GM18870 (cell line): ENCODE data around the gene IDI2.
"Not testable (repeated sequence)": the region's sequence is repeated elsewhere in the genome, so short reads cannot be mapped to it uniquely, and the experiment has no call there.

ENCODE experiments used
- ATAC-seq: cut with Tn5 transposase; IDR thresholded peaks from one replicate; pipeline ENCODE4 v1.9.1; 2021; ENCODE audit warnings: moderate library complexity; ENCODE audit not compliant: unreplicated experiment

The IDI2 gene

DNA sequence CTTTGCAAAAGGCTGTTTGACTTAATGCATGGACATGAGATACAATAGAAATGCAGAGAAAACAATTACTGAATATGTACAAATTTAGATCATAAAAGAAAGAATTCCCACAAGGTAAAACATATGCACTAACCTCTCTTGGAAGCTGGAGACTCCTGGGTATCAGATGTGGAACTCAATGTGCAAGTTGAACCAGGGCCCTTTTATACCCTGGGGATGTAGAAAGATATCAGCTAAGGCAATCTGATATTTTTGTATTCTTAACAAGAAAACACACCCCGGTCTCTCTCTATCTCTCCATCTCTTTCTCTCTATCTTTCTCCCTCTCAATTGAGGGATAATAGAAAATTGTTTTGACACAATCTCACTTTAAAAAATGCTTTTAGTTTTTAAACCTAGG lies at the start of gene IDI2:
IDI2 (minus strand) TSS at position 177 of the 400 bp plus-strand sequence. CDS start 1,136 bp downstream, outside the sequence.
- no peak for ATAC-seq

GRCh38 chr10:1074748-1075308 lies 49.2 kb upstream of the IDI2 start:
- no peak for ATAC-seq

GRCh38 chr10:1074052-1074747 lies 48.5 kb upstream of the IDI2 start:
- no peak for ATAC-seq

- ATAC-seq: no peak
These were observed 45.3 kb upstream of the IDI2 start for GRCh38 chr10:1070919-1071318.

DNA sequence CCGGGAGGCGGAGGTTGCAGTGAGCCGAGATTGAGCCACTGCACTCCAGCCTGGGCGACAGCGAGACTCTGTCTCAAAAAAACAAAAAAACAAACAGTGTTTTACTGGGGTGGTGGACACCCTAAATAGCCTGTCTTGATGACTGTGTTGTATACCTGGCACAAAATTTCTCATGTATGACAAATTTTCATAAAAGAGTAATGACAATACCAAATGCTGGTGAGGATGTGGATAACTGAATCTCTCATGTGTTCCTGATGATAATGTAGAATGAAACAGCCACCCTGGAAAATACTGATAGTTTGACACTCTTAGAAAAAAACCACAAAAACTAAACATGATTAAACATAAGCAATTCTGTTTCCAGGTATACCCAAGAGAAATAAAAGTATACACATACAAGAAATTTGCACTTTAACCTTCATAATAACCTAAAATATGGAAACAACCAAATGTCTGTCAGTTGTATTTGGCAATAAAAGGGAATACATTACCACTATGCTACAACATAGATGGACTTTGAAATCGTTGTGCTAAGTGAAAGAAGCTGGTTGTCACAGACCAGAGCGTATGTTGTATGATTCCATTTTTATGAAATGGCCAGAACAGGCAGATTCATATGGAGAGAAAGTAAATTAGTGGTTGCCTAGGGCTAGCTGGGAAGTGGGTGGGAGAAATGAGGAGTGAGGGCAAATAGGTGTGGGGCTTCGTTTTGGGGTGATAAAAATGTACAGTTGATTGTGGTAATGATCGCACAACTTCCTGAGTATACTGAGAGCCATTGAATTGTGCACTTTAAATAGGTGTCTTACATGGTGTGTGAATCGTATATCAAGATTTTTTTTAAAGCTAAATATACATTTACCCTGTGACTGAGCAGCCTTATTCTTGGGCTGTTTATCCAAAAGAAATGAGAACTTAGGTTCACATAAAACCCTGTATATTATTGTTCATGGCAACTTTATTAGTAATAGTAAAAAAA lies 43.0 kb upstream of the IDI2 start:
- no peak for ATAC-seq

DNA sequence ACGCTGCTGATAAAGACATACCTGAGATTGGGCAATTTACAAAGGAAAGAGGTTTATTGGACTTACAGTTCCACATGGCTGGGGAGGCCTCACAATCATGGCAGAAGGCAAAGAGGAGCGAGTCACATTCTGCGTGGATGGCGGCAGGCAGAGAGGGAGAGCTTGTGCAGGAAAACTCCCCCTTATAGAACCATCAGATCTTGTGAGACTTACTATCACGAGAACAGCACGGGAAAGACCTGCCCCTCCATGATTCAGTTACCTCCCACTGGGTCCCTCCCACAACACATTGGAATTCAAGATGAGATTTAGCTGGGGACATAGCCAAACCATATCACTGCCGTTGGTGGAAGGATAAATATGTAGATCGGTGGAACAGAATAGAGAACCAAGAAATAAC lies 41.1 kb upstream of the IDI2 start:
- not testable (repeated sequence) for ATAC-seq

DNA sequence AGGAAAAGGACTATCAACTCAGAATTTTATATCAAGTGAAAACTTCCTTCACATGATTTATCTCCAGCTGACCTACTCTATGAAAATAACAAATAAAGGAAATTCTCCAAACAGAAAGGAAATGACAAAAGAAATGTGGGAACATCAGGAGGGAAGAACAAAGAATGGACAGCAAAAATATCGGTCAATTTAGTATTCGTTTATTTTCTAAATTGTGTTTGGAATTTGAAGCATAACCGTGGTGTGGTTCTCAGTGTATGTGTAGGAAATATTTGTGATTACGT lies 39.2 kb upstream of the IDI2 start:
- no peak for ATAC-seq

DNA sequence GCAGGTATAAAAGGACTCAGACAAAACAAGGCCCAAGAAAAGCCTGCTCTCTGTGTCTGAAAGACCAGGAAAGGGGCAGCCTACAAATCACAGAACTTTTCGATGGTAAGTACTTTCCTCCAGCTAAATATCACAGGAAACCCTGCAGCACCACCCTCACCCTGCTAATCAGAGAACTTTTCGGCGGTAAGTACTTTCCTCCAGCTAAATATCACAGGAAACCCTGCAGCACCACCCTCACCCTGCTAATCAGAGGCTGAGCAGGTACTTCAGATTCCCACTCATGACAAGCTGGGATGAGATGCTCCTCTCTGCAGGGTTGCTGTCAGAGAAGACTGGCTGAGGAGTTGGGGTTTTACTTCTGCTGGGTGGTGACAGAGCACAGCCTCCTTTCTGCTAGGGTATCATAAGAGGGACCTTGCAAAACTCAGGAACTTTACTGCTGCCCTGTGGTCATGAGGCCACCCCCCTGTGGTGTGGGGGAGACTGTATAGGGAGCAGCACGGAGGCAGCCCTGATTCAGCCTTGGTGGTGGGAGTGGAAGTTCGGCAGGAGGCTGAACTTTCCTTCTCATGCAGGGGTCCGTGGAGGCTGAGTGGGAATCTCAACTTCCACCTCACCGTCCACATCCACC lies 37.7 kb upstream of the IDI2 start:
- no peak for ATAC-seq

GRCh38 chr10:1061930-1062774 lies 36.5 kb upstream of the IDI2 start:
- no peak for ATAC-seq

GRCh38 chr10:1059902-1060301 lies 34.2 kb upstream of the IDI2 start:
- no peak for ATAC-seq

DNA sequence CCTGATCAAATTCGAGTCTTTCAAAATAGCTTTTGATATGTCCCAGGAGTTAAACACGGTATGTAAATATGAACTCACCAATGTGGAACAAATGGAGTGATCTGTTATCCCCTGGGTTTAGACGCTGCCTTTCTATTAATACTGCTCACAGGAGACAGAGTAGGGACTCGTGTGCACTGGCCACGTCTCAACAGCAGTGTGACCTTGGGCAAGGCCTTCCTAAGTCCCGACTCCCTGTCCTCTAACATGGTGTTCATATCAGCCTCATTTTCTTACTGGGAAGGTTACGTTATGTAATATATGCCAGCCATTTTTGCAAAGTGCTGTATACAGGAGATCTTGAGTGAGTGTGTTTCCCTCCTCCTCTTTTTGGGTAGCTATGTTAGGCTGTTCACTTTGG lies 32.4 kb upstream of the IDI2 start:
- ATAC-seq: no peak

DNA sequence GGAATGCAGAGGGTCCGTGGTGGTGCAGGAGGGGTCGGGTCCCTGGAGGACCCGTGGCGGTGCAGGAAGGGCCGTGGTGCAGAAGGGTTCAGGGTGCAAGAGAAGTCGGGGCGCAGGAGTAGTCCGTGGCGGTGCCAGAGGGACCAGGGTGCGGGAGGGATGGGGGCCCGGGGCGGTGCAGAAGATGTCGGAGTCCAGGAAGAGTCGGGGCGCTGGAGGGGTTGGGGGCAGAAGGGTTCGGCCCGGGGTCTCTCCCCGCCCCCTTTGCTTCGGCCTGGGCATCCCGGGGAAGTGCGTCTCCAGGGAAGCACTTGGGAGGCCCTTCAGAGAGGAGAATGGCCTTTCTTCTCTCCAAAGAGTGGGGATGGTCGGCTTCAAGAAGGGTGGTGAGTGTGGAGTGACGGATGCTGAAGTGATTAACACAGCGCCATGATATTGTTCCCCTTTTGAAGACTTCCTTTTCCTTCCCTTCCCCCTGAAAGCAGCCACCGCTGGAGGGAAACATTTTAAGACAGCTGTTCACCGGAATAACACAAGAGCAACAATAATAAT lies 31.5 kb upstream of the IDI2 start:
- ATAC-seq: no peak

DNA sequence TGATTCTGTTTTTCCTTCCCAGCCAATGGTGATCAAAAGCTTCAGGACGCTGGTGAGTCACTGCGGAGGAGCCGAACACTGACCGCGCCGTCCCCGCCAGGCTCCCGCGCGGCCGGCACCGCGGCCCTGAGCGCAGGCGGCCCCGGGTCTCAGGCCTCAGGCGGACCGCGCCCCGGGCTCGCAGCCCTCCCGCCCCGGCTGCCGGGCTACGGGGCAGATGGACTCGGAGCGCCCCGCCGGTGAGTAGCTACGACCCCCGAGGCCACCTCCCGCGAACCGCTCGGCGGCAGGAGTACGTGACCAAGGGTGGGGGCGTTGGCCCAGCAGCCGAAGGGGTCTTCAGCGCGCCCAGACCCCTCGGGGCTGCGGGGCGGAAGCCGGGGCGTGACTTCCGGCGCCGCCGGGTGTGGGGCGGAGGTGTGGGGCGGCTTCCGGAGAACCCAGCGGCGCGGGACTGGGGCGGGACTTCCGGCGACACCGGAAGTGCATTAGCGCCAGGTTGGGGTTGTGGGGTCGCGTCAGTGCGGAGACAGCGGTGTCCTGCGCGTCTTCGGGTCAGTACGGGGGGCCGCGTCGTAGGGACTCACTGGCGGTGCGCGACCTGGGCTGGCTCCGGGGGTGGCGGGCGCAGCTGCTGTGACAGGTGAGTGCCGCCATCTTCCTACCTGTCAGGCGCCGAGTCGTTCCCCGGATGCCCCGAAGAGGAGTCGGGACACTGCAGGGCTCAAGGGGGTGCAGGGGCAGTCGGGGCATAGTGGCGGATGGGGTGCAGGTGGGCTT lies 30.9 kb upstream of the IDI2 start, which contains the start of gene WDR37:
WDR37 (plus strand) TSS at position 60 of the 780 bp plus-strand sequence. CDS start 15,771 bp downstream, outside the sequence.
- ATAC-seq: peak; percentile 56

DNA sequence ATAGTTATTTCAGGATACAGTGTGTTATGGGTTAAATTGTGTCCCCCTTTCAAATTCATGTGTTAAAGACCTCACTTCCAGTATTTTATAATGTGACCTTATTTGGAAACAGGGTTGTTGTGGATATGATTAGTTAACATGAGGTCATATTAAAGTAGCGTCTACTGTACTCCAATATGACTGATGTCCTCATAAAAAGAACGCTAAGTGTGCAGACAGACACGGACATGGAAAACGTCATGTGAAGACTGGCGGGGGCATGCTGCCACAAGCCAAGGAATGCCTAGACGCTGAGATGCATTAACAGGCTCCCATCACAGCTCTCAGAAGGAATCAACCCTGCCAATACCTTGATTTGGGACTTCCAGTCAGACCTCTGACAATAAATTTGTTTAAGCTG lies 29.0 kb upstream of the IDI2 start:
- ATAC-seq: no peak

DNA sequence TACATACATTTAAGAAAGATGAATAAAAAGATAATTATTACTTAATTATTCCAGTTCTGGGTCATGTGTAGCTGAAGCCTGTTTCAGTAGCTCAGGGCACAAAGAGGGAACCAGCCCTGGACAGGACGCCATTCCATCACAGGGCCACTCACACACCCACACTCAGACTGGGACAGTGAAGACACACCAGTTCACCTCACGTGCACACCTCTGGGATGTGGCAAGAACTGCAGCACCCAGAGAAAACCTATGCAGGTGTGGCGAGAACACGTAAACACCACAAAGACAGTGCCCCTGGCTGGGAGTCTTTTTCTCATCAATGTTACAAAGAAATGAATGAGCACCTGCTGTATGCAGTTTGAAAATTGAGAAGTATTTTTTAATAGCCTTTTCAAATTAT lies 24.9 kb upstream of the IDI2 start:
- no peak for ATAC-seq

GRCh38 chr10:1050145-1050544 lies 24.5 kb upstream of the IDI2 start:
- ATAC-seq: no peak

GRCh38 chr10:1049425-1049958 lies 23.8 kb upstream of the IDI2 start:
- no peak for ATAC-seq

GRCh38 chr10:1048732-1049424 lies 23.2 kb upstream of the IDI2 start, which contains the start of gene IDI1:
Gene IDI1, minus strand, starts transcription at chr10:1049119. Its CDS starts 116 bp downstream, at chr10:1049003.
- ATAC-seq: peak; percentile 73
